Cardiac fibroblast (primary cell): ENCODE measurements around the gene FRYL.

ENCODE experiments used
- DNase-seq, 2 donors: peaks; one replicate each; pipeline versions ENCODE4 v3.0.0 to v3.0.0-alpha.2; 2010; ENCODE audit warnings: low read depth in 2 of 2
- H3K4me3 ChIP-seq, 2 donors: replicated peaks in 1 of 2; 1 replicate in 1 of 2; 2 replicates in 1 of 2; pipeline ENCODE4 v1.5.1; 2011; ENCODE audit warnings: low read depth in 2 of 2, low read length in 2 of 2, mild to moderate bottlenecking in 2 of 2, moderate library complexity in 1 of 2
- TF ChIP-seq, protein P1 (sequence below): IDR thresholded peaks from one replicate; pipeline ENCODE4 v1.5.1; 2011; ENCODE audit warnings: low read depth, mild to moderate bottlenecking, low read length, inconsistent platforms

FRYL gene

GRCh38 chr4:48796191-48796926 lies 16.3 kb upstream of the FRYL start:
- no peak overlapping the region for H3K4me3 ChIP-seq
- TF ChIP-seq, protein P1, sequence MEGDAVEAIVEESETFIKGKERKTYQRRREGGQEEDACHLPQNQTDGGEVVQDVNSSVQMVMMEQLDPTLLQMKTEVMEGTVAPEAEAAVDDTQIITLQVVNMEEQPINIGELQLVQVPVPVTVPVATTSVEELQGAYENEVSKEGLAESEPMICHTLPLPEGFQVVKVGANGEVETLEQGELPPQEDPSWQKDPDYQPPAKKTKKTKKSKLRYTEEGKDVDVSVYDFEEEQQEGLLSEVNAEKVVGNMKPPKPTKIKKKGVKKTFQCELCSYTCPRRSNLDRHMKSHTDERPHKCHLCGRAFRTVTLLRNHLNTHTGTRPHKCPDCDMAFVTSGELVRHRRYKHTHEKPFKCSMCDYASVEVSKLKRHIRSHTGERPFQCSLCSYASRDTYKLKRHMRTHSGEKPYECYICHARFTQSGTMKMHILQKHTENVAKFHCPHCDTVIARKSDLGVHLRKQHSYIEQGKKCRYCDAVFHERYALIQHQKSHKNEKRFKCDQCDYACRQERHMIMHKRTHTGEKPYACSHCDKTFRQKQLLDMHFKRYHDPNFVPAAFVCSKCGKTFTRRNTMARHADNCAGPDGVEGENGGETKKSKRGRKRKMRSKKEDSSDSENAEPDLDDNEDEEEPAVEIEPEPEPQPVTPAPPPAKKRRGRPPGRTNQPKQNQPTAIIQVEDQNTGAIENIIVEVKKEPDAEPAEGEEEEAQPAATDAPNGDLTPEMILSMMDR = no peak

DNA sequence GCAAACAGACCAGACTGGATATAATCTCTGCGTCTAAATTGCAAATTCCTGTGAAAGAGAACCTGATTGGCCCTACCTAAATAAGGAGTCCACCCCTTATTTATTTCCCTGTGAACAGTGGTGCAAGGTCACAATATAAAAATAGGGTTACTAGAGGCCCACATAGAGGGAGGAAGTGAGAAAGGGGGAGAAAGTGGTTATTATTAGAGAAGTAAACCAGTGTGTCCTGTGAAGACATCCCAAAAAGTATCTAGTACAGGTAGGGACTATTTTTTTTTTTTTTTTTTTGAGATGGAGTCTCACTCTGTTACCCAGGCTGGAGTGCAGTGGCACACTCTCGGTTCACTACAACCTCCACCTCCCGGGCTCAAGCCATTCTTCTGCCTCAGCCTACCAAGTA lies 15.0 kb upstream of the FRYL start:
- no peak overlapping the region for H3K4me3 ChIP-seq
- DNase-seq = no peak
- TF ChIP-seq, protein P1 = no peak

More at GRCh38 chr4:48796191-48796926, 16.3 kb upstream of the FRYL start:
- no peak for DNase-seq

DNA sequence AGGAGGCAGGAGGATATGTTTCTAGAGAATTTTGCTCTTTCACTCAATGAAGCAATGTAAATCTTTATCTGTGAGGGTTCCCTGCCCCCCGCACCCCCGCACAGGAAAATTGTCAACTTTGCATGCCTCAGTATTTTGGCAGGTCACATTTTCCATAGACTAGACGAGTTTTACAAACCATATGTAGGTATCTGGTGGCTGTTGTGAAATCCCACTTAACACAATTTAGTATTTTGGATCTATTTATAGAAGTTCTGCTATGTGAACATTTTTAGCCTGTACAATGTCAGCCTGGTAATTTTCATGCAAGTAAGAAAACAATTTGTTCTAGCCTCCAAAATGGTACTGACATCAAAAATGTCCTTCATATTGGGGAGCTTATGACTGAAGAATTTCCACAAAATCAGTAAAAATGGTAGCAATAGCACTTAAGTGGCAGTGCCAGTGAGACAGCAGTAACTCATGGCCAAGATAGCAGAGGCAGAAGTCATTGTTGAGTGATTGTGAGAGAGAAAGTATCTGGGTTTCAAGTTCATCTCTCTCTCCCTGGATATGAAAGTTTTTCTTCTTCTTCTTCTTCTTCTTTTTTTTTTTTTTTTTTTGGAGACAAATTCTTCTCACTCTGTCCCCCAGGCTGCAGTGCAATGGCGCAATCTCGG lies 12.4 kb upstream of the FRYL start:
- H3K4me3 ChIP-seq = no peak overlapping the region
- DNase-seq = peak in 1 of 2 donors; percentile 59
- TF ChIP-seq, protein P1 = no peak

DNA sequence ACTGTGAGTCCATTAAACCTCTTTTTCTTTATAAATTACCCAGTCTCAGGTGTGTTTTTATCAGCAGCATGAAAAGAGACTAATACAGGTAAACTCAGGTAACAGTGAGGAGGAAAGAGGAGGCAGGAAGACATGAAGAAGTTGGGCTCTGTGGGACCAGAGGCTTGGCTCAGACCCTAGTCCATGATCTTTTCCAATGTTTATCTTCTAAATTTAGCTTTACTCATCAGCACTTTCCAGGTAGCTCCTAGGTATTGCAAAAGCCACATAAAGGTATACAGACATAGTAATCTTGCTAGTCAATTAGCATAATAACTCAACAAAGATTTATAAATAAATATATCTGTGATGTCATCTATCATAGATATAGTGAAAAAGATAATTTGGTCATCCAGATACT lies 11.2 kb upstream of the FRYL start:
- DNase-seq = no peak
- TF ChIP-seq, protein P1 = no peak
- no peak overlapping the region for H3K4me3 ChIP-seq

GRCh38 chr4:48790561-48790960 lies 10.5 kb upstream of the FRYL start:
- H3K4me3 ChIP-seq = no peak overlapping the region
- TF ChIP-seq, protein P1 = no peak
- no peak for DNase-seq

- no peak for DNase-seq
- H3K4me3 ChIP-seq = no peak overlapping the region
- TF ChIP-seq, protein P1 = no peak
These were observed 7.0 kb upstream of the FRYL start for GRCh38 chr4:48787056-48787455.
